ENCODE results near the gene ABHD15.

DNA sequence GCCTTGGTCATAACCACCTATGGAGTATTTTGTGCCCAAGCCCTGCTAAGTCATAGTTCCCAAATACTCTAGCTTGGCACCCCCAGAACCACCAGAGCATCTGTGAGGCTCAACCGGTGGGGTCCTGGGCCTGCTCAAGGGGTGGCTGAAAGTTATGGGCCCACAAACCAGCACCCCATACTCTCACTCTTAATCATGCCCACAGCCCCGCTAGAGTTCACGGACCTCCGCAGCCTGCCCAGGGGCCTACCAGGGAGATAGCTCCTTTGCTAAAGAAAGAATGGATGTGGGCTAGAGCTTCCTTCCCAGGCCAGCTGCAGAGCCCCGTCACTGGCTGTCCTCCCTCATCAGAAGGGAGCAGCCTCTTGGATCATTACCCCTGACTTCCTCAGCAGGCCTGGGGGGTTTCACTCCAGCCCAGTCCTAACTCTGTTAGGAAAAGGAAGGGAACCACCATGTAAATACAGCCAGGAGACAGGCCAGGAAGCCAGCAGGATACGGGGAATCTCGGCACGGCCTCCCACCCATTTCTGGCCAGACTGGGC, 21.3 kb upstream of the ABHD15 start:
- TF ChIP-seq, protein P1, sequence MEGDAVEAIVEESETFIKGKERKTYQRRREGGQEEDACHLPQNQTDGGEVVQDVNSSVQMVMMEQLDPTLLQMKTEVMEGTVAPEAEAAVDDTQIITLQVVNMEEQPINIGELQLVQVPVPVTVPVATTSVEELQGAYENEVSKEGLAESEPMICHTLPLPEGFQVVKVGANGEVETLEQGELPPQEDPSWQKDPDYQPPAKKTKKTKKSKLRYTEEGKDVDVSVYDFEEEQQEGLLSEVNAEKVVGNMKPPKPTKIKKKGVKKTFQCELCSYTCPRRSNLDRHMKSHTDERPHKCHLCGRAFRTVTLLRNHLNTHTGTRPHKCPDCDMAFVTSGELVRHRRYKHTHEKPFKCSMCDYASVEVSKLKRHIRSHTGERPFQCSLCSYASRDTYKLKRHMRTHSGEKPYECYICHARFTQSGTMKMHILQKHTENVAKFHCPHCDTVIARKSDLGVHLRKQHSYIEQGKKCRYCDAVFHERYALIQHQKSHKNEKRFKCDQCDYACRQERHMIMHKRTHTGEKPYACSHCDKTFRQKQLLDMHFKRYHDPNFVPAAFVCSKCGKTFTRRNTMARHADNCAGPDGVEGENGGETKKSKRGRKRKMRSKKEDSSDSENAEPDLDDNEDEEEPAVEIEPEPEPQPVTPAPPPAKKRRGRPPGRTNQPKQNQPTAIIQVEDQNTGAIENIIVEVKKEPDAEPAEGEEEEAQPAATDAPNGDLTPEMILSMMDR (IDR thresholded peaks at IDR 0.05): no peak
- TF ChIP-seq POLR2AphosphoS5 (IDR thresholded peaks at IDR 0.05): no peak
- TF ChIP-seq POLR2A (IDR thresholded peaks at IDR 0.05; ENCODE audit: low read depth): no peak
